Measurements from ENCODE around the gene CDC42BPA. TPM values are rescaled to one million over a fixed set of nuclear protein-coding genes. Genes with fewer than 3 reads are reported as not detected.

The CDC42BPA gene
- total and polyA plus RNA-seq, 7 experiments from 2014 or later: 0.05 to 2.0 (median 1.2) TPM; not detected in 1

GRCh38 chr1:227253065-227253464, 65.2 kb downstream of the CDC42BPA start:
- H3K36me3 Mint-ChIP-seq: peaks cover 0 to under 1% (median 0%) of the 10 kb centered on the region in 5 donors
- CTCF ChIA-PET: no interaction called here

GRCh38 chr1:227245613-227246320, 72.5 kb downstream of the CDC42BPA start:
- Mint-ChIP-seq H3K9me3 (peaks cover 0 to 16% (median 10%) of the 10 kb centered on the region in 11 donors), H3K27me3 (peaks cover 6 to 31% (median 19%) of the 10 kb centered on the region in 5 donors), H3K4me3 (no peak overlapping the region), H3K4me1 (no peaks in the 10 kb centered on the region), H3K36me3 (peaks cover 0 to 8% (median 3%) of the 10 kb centered on the region in 5 donors), H3K27ac (no peak overlapping the region)
- ChIA-PET POLR2A (no interaction called here), CTCF (no interaction called here)
- no peak for DNase-seq
- Histone ChIP-seq H3K36me3 (ENCODE audit: control insufficient read depth in 2 of 3, insufficient read depth in 3 of 3, low read length in 3 of 3) (no peaks in the 10 kb centered on the region), H3K4me3 (ENCODE audit: low read length) (no peak overlapping the region), H3K9me3 (ENCODE audit: control insufficient read depth in 2 of 3, low read length in 3 of 3) (no peaks in the 10 kb centered on the region), H3K27ac (ENCODE audit: low read depth, low read length) (no peak overlapping the region), H3K27me3 (ENCODE audit: control insufficient read depth in 2 of 2, insufficient read depth in 2 of 2, low read length in 2 of 2) (no peaks in the 10 kb centered on the region), H3K4me1 (ENCODE audit: control insufficient read depth in 2 of 2, insufficient read depth in 2 of 2, low read length in 2 of 2) (no peaks in the 10 kb centered on the region)
- intact Hi-C loops (cut with micrococcal nuclease): no loop called here
- no peak for ATAC-seq

More at GRCh38 chr1:227253065-227253464, 65.2 kb downstream of the CDC42BPA start:
- Histone ChIP-seq H3K9me3 (ENCODE audit: control insufficient read depth in 2 of 3, low read length in 3 of 3) (no peaks in the 10 kb centered on the region), H3K27me3 (ENCODE audit: control insufficient read depth in 2 of 2, insufficient read depth in 2 of 2, low read length in 2 of 2) (no peaks in the 10 kb centered on the region), H3K36me3 (ENCODE audit: control insufficient read depth in 2 of 3, insufficient read depth in 3 of 3, low read length in 3 of 3) (no peaks in the 10 kb centered on the region), H3K4me3 (ENCODE audit: low read length) (no peak overlapping the region), H3K27ac (ENCODE audit: low read depth, low read length) (no peak overlapping the region), H3K4me1 (ENCODE audit: control insufficient read depth in 2 of 2, insufficient read depth in 2 of 2, low read length in 2 of 2) (no peaks in the 10 kb centered on the region)
- Mint-ChIP-seq H3K9me3 (peaks cover 0 to 4% (median 0%) of the 10 kb centered on the region in 11 donors), H3K27me3 (peaks cover 9 to 19% (median 14%) of the 10 kb centered on the region in 5 donors), H3K27ac (no peak overlapping the region), H3K4me1 (no peaks in the 10 kb centered on the region), H3K4me3 (no peak overlapping the region)
- intact Hi-C loops (cut with micrococcal nuclease): no loop called here
- DNase-seq (no peak), ATAC-seq (no peak)
- POLR2A ChIA-PET: no interaction called here

- Mint-ChIP-seq H3K9me3 (peaks cover 0 to 16% (median 10%) of the 10 kb centered on the region in 11 donors), H3K36me3 (peaks cover 0 to 8% (median 3%) of the 10 kb centered on the region in 5 donors), H3K4me1 (no peaks in the 10 kb centered on the region), H3K4me3 (no peak overlapping the region), H3K27ac (no peak overlapping the region), H3K27me3 (peaks cover 7 to 32% (median 24%) of the 10 kb centered on the region in 5 donors)
- intact Hi-C loops (cut with micrococcal nuclease): no loop called here
- H3K9me3 ChIP-seq (ENCODE audit: control insufficient read depth in 2 of 3, low read length in 3 of 3): no peaks in the 10 kb centered on the region
- no peak overlapping the region for H3K4me3 ChIP-seq (ENCODE audit: low read length)
- H3K36me3 ChIP-seq (ENCODE audit: control insufficient read depth in 2 of 3, insufficient read depth in 3 of 3, low read length in 3 of 3): no peaks in the 10 kb centered on the region
- ChIA-PET CTCF (no interaction called here), POLR2A (no interaction called here)
- H3K27ac ChIP-seq (ENCODE audit: low read depth, low read length): no peak overlapping the region
- DNase-seq (no peak), ATAC-seq (no peak)
- no peaks in the 10 kb centered on the region for H3K4me1 ChIP-seq (ENCODE audit: control insufficient read depth in 2 of 2, insufficient read depth in 2 of 2, low read length in 2 of 2)
- H3K27me3 ChIP-seq (ENCODE audit: control insufficient read depth in 2 of 2, insufficient read depth in 2 of 2, low read length in 2 of 2): no peaks in the 10 kb centered on the region
These were observed 73.8 kb downstream of the CDC42BPA start for GRCh38 chr1:227244339-227245118.

GRCh38 chr1:227242811-227243682, 75.2 kb downstream of the CDC42BPA start:
- no peaks in the 10 kb centered on the region for H3K36me3 ChIP-seq (ENCODE audit: control insufficient read depth in 2 of 3, insufficient read depth in 3 of 3, low read length in 3 of 3)
- ATAC-seq: no peak
- no peak overlapping the region for H3K27ac ChIP-seq (ENCODE audit: low read depth, low read length)
- H3K27me3 ChIP-seq (ENCODE audit: control insufficient read depth in 2 of 2, insufficient read depth in 2 of 2, low read length in 2 of 2): no peaks in the 10 kb centered on the region
- POLR2A ChIA-PET: no interaction called here
- H3K4me3 ChIP-seq (ENCODE audit: low read length): no peak overlapping the region
- no peaks in the 10 kb centered on the region for H3K9me3 ChIP-seq (ENCODE audit: control insufficient read depth in 2 of 3, low read length in 3 of 3)
- DNase-seq: no peak
- Mint-ChIP-seq H3K4me1 (no peaks in the 10 kb centered on the region), H3K9me3 (peaks cover 0 to 20% (median 8%) of the 10 kb centered on the region in 11 donors), H3K27ac (no peak overlapping the region), H3K4me3 (peak overlapping the region in 1 of 10 donors; percentile 6), H3K27me3 (peaks cover 10 to 32% (median 26%) of the 10 kb centered on the region in 5 donors), H3K36me3 (peaks cover 0 to 8% (median 3%) of the 10 kb centered on the region in 5 donors)
- intact Hi-C loops (cut with micrococcal nuclease): no loop called here
- CTCF ChIA-PET: no interaction called here
- H3K4me1 ChIP-seq (ENCODE audit: control insufficient read depth in 2 of 2, insufficient read depth in 2 of 2, low read length in 2 of 2): no peaks in the 10 kb centered on the region

GRCh38 chr1:227240983-227241382, 77.3 kb downstream of the CDC42BPA start:
- ATAC-seq: no peak
- peaks cover 0 to 7% (median 0%) of the 10 kb centered on the region in 11 donors for H3K9me3 Mint-ChIP-seq

GRCh38 chr1:227234998-227235405, 83.3 kb downstream of the CDC42BPA start:
- H3K9me3 ChIP-seq (ENCODE audit: control insufficient read depth in 2 of 3, low read length in 3 of 3): no peaks in the 10 kb centered on the region
- no peak for DNase-seq
- no peaks in the 10 kb centered on the region for H3K27me3 ChIP-seq (ENCODE audit: control insufficient read depth in 2 of 2, insufficient read depth in 2 of 2, low read length in 2 of 2)
- Mint-ChIP-seq H3K4me3 (no peak overlapping the region), H3K27ac (no peak overlapping the region), H3K36me3 (no peaks in the 10 kb centered on the region), H3K27me3 (peaks cover 7 to 41% (median 40%) of the 10 kb centered on the region in 5 donors), H3K4me1 (no peaks in the 10 kb centered on the region), H3K9me3 (peaks cover 0 to 7% (median 0%) of the 10 kb centered on the region in 11 donors)
- CTCF ChIA-PET: interaction anchor here (1.3 kb wide), 1 partner anchor 323 kb away, joined by 4 read pairs; no protein-coding TSS in a partner anchor
- POLR2A ChIA-PET: no interaction called here
- no peaks in the 10 kb centered on the region for H3K4me1 ChIP-seq (ENCODE audit: control insufficient read depth in 2 of 2, insufficient read depth in 2 of 2, low read length in 2 of 2)
- H3K27ac ChIP-seq (ENCODE audit: low read depth, low read length): no peak overlapping the region
- intact Hi-C loops (cut with micrococcal nuclease): no loop called here
- no peak overlapping the region for H3K4me3 ChIP-seq (ENCODE audit: low read length)
- H3K36me3 ChIP-seq (ENCODE audit: control insufficient read depth in 2 of 3, insufficient read depth in 3 of 3, low read length in 3 of 3): no peaks in the 10 kb centered on the region
- ATAC-seq: no peak

More at GRCh38 chr1:227240983-227241382, 77.3 kb downstream of the CDC42BPA start:
- no peaks in the 10 kb centered on the region for H3K27me3 ChIP-seq (ENCODE audit: control insufficient read depth in 2 of 2, insufficient read depth in 2 of 2, low read length in 2 of 2)
- H3K36me3 Mint-ChIP-seq: peaks cover 0 to 4% (median 0%) of the 10 kb centered on the region in 5 donors
- CTCF ChIA-PET: no interaction called here
- no peak for DNase-seq
- intact Hi-C loops (cut with micrococcal nuclease): no loop called here
- H3K4me3 ChIP-seq (ENCODE audit: low read length): no peak overlapping the region
- no peaks in the 10 kb centered on the region for H3K9me3 ChIP-seq (ENCODE audit: control insufficient read depth in 2 of 3, low read length in 3 of 3)
- POLR2A ChIA-PET: no interaction called here
- H3K4me1 ChIP-seq (ENCODE audit: control insufficient read depth in 2 of 2, insufficient read depth in 2 of 2, low read length in 2 of 2): no peaks in the 10 kb centered on the region
- H3K36me3 ChIP-seq (ENCODE audit: control insufficient read depth in 2 of 3, insufficient read depth in 3 of 3, low read length in 3 of 3): no peaks in the 10 kb centered on the region
- no peaks in the 10 kb centered on the region for H3K4me1 Mint-ChIP-seq
- peaks cover 10 to 33% (median 24%) of the 10 kb centered on the region in 5 donors for H3K27me3 Mint-ChIP-seq
- H3K4me3 Mint-ChIP-seq: no peak overlapping the region
- no peak overlapping the region for H3K27ac ChIP-seq (ENCODE audit: low read depth, low read length)
- H3K27ac Mint-ChIP-seq: no peak overlapping the region

Measured in naive thymus-derived CD4-positive, alpha-beta T cell (primary cell).